ENCODE measurements around the gene PARD6A.

Gene PARD6A

DNA sequence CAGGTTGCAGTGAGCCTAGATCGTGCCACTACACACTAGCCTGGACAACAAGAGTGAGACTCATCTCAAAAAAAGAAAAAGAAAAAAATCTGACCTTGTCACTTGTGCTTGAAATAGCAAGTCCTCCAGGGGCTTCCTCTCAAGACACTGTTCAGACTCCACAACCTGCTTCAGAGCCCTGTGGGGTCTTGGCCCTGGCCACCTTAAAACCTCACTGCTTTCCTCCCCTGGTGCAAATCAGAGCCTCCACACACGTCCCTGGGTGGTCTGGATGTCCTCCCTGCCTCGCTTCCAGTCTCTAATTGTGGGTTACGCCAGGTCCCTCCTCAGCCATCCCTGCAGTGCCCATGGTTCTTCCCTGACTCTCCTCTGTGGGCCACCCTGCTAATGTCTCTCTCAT lies 5.4 kb upstream of the PARD6A start:
- DNase-seq (no peak), ATAC-seq (ENCODE audit: insufficient read depth, low read depth) (no peak)
- no peak overlapping the region for H3K27ac ChIP-seq (ENCODE audit: low read length)
- H3K9ac ChIP-seq (ENCODE audit: low read depth, low read length), result no peak overlapping the region
- H3K4me2 ChIP-seq (ENCODE audit: insufficient read depth, low read length), result no peak overlapping the region
- H2AFZ ChIP-seq (ENCODE audit: low read depth, low read length), result no peak overlapping the region
- H3K4me1 ChIP-seq (ENCODE audit: insufficient read depth, low read length), result peaks cover 20% of the 10 kb centered on the region
- H3K79me2 ChIP-seq (ENCODE audit: insufficient read depth, low read length), result peaks cover 20% of the 10 kb centered on the region
- H4K20me1 ChIP-seq (ENCODE audit: insufficient read depth, low read length), result peaks cover 54% of the 10 kb centered on the region
- peaks cover 79% of the 10 kb centered on the region for H3K36me3 ChIP-seq (ENCODE audit: insufficient read depth, low read length)
- no peaks in the 10 kb centered on the region for H3K9me3 ChIP-seq (ENCODE audit: insufficient read depth, low read length, severe bottlenecking)
- H3K27me3 ChIP-seq (ENCODE audit: insufficient read depth, low read length, poor library complexity), result no peaks in the 10 kb centered on the region
- TF ChIP-seq EZH2 (IDR thresholded peaks at IDR 0.05; ENCODE audit: borderline replicate concordance, low read depth, low read length, severe bottlenecking) (no peak), CTCF (IDR thresholded peaks at IDR 0.05; ENCODE audit: borderline replicate concordance, extremely low read depth, low read length, poor library complexity, severe bottlenecking) (no peak)
- no peak overlapping the region for H3K4me3 ChIP-seq (ENCODE audit: low read depth in 1 of 2, low read length in 2 of 2)

DNA sequence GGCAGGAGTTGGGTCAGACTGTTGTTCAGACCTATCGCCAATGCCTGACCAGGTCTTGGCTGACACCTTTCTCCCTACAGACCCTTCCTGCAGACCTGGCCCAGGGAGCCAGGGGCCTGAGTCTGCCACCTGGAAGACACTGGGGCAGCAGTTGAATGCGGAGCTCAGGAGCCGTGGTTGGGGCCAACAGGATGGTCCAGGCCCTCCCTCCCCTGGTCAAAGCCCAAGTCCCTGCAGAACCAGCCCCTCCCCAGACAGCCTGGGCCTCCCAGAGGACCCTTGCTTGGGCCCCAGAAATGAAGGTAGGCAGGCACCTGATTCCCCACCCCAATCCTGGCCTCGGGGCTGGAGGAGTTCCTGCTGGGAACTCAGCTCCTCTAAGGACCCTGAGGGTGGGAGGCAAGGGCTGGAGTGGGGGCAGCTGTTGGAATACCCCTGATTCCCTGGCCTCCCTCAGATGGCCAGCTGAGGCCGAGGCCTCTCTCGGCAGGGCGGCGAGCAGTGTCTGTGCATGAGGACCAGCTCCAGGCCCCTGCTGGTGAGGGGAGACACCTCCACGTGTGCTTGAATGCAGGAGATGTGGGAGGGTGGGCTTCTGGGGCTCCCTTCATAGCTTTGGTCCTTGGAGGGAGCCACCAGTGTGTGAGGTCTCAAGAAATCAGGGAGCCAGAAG lies 4.3 kb upstream of the PARD6A start:
- Histone ChIP-seq H3K36me3 (ENCODE audit: insufficient read depth, low read length) (peaks cover 68% of the 10 kb centered on the region), H3K4me3 (ENCODE audit: low read depth in 1 of 2, low read length in 2 of 2) (no peak overlapping the region), H3K27me3 (ENCODE audit: insufficient read depth, low read length, poor library complexity) (no peaks in the 10 kb centered on the region), H3K4me1 (ENCODE audit: insufficient read depth, low read length) (peaks cover 26% of the 10 kb centered on the region), H3K27ac (ENCODE audit: low read length) (no peak overlapping the region), H4K20me1 (ENCODE audit: insufficient read depth, low read length) (peaks cover 49% of the 10 kb centered on the region), H3K9ac (ENCODE audit: low read depth, low read length) (no peak overlapping the region), H3K4me2 (ENCODE audit: insufficient read depth, low read length) (no peak overlapping the region), H3K9me3 (ENCODE audit: insufficient read depth, low read length, severe bottlenecking) (no peaks in the 10 kb centered on the region), H3K79me2 (ENCODE audit: insufficient read depth, low read length) (peaks cover 20% of the 10 kb centered on the region), H2AFZ (ENCODE audit: low read depth, low read length) (no peak overlapping the region)
- no peak for DNase-seq
- TF ChIP-seq EZH2 (IDR thresholded peaks at IDR 0.05; ENCODE audit: borderline replicate concordance, low read depth, low read length, severe bottlenecking), result no peak
- TF ChIP-seq CTCF (IDR thresholded peaks at IDR 0.05; ENCODE audit: borderline replicate concordance, extremely low read depth, low read length, poor library complexity, severe bottlenecking), result no peak
- no peak for ATAC-seq (ENCODE audit: insufficient read depth, low read depth)

- H3K36me3 ChIP-seq (ENCODE audit: insufficient read depth, low read length), result peaks cover 64% of the 10 kb centered on the region
- H3K9ac ChIP-seq (ENCODE audit: low read depth, low read length), result no peak overlapping the region
- ATAC-seq (ENCODE audit: insufficient read depth, low read depth), result no peak
These were observed 3.6 kb upstream of the PARD6A start for GRCh38 chr16:67657017-67657608.

More at GRCh38 chr16:67657017-67657608, 3.6 kb upstream of the PARD6A start:
- H3K4me1 ChIP-seq (ENCODE audit: insufficient read depth, low read length), result peaks cover 29% of the 10 kb centered on the region
- peaks cover 44% of the 10 kb centered on the region for H4K20me1 ChIP-seq (ENCODE audit: insufficient read depth, low read length)
- H3K4me2 ChIP-seq (ENCODE audit: insufficient read depth, low read length), result 0 out of 2 replicates have a peak overlapping the region, but pooled peaks have one; percentile 97
- no peak for TF ChIP-seq EZH2 (IDR thresholded peaks at IDR 0.05; ENCODE audit: borderline replicate concordance, low read depth, low read length, severe bottlenecking)
- no peak for TF ChIP-seq CTCF (IDR thresholded peaks at IDR 0.05; ENCODE audit: borderline replicate concordance, extremely low read depth, low read length, poor library complexity, severe bottlenecking)
- peaks cover 20% of the 10 kb centered on the region for H3K79me2 ChIP-seq (ENCODE audit: insufficient read depth, low read length)
- H3K27ac ChIP-seq (ENCODE audit: low read length), result no peak overlapping the region
- no peak for DNase-seq
- no peaks in the 10 kb centered on the region for H3K27me3 ChIP-seq (ENCODE audit: insufficient read depth, low read length, poor library complexity)
- no peak overlapping the region for H3K4me3 ChIP-seq (ENCODE audit: low read depth in 1 of 2, low read length in 2 of 2)
- H2AFZ ChIP-seq (ENCODE audit: low read depth, low read length), result no peak overlapping the region
- no peaks in the 10 kb centered on the region for H3K9me3 ChIP-seq (ENCODE audit: insufficient read depth, low read length, severe bottlenecking)
